ENCODE measurements around the gene DCANP1.

DCANP1 gene

DNA sequence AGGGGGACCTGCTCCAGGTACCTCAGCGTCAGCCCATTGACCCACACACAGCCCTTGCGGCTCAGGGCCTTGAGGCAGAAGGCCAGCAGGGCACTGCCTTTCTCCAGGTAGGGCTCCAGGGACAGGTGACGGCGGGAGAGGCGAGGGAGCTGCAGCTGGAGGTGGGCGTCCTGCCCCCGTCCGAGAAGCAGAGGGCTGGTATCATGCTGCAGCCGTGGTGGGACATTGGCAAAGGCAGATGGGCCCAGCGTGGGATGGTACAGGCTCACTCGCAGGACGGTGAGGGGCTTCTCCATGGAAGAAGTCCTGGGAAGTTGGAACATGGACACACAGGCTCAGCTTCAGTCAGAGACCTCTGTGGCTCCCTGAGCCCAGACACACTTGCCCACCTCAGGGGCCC, 2.5 kb upstream of the DCANP1 start:
- TF ChIP-seq POLR2AphosphoS5 (IDR thresholded peaks at IDR 0.05; ENCODE audit: borderline replicate concordance, low read depth, low read length): no peak
- TF ChIP-seq EZH2 (IDR thresholded peaks at IDR 0.05): no peak
- TF ChIP-seq FOXP2 (optimal IDR thresholded peaks at IDR 0.05; ENCODE audit: control extremely low read depth, extremely low read length, insufficient read depth): no peak
- no peak for DNase-seq (ENCODE audit: low read depth, low spot score)
- Histone ChIP-seq H3K9me3 (ENCODE audit: low read depth, low read length) (no peaks in the 10 kb centered on the region), H3K27ac (no peak overlapping the region), H3K9ac (ENCODE audit: insufficient read length) (no peak overlapping the region), H3K4me3 (no peak overlapping the region), H3K36me3 (ENCODE audit: insufficient read depth, low read length) (no peaks in the 10 kb centered on the region)

GRCh38 chr5:135448791-135449507, 1.8 kb upstream of the DCANP1 start:
- H3K9ac ChIP-seq (ENCODE audit: insufficient read length): no peak overlapping the region
- TF ChIP-seq EZH2 (IDR thresholded peaks at IDR 0.05): no peak
- TF ChIP-seq FOXP2 (optimal IDR thresholded peaks at IDR 0.05; ENCODE audit: control extremely low read depth, extremely low read length, insufficient read depth): no peak
- no peak for TF ChIP-seq POLR2AphosphoS5 (IDR thresholded peaks at IDR 0.05; ENCODE audit: borderline replicate concordance, low read depth, low read length)
- no peak overlapping the region for H3K27ac ChIP-seq
- no peak for DNase-seq (ENCODE audit: low read depth, low spot score)
- H3K9me3 ChIP-seq (ENCODE audit: low read depth, low read length): no peaks in the 10 kb centered on the region
- no peak overlapping the region for H3K4me3 ChIP-seq
- no peaks in the 10 kb centered on the region for H3K36me3 ChIP-seq (ENCODE audit: insufficient read depth, low read length)

- Histone ChIP-seq H3K36me3 (ENCODE audit: insufficient read depth, low read length) (no peaks in the 10 kb centered on the region), H3K27ac (no peak overlapping the region), H3K9me3 (ENCODE audit: low read depth, low read length) (no peaks in the 10 kb centered on the region), H3K9ac (ENCODE audit: insufficient read length) (no peak overlapping the region), H3K4me3 (no peak overlapping the region)
- TF ChIP-seq POLR2AphosphoS5 (IDR thresholded peaks at IDR 0.05; ENCODE audit: borderline replicate concordance, low read depth, low read length): no peak
- DNase-seq (ENCODE audit: low read depth, low spot score): no peak
Observed at GRCh38 chr5:135448071-135448739, 1.1 kb upstream of the DCANP1 start.

DNA sequence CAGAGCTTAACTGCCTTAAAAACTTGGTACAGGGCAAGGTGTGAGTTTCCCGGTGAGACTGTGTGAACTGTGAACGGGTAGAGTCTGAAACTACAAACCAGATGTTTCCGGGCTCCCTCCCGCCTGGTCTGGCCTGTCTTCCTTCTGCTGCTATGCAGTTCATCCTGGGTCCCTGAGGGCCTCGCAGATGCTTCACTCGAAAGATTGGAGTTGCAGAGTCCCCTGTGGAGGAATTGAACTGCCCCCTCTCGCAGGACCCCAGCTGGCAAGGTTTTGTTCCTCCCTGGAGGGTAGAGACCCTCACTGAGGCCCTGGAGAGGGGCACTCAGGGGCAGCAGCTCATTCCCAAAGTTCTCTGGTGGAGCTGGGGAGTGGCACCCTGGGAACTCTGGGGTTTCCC, 533 bp downstream of the DCANP1 start:
- no peaks in the 10 kb centered on the region for H3K36me3 ChIP-seq (ENCODE audit: insufficient read depth, low read length)
- H3K9me3 ChIP-seq (ENCODE audit: low read depth, low read length): no peaks in the 10 kb centered on the region
- no peak for DNase-seq (ENCODE audit: low read depth, low spot score)
- H3K9ac ChIP-seq (ENCODE audit: insufficient read length): no peak overlapping the region
- H3K27ac ChIP-seq: no peak overlapping the region
- TF ChIP-seq FOXP2 (optimal IDR thresholded peaks at IDR 0.05; ENCODE audit: control extremely low read depth, extremely low read length, insufficient read depth) (no peak), EZH2 (IDR thresholded peaks at IDR 0.05) (no peak), POLR2AphosphoS5 (IDR thresholded peaks at IDR 0.05; ENCODE audit: borderline replicate concordance, low read depth, low read length) (no peak)
- no peak overlapping the region for H3K4me3 ChIP-seq

DNA sequence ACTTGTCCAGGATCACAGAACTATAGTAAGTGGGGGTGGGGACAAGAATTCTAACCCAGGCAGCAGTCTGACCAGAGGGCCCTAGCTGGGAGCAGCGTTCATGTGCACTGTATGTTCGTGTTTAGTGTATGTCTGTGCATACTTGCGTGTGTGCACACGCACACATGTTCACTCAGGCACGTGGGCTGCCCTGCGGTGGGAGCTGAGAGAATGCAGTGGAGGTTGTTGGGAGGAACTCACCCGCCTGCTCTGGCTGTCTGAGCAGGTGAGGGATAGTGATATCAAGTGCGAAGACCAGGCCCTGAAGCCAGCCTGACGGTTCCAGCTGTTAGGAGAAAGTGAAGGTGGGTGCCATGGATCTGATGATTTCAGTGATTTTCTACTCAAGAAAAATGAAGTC, 942 bp downstream of the DCANP1 start:
- no peak overlapping the region for H3K4me3 ChIP-seq
- H3K9ac ChIP-seq (ENCODE audit: insufficient read length): no peak overlapping the region
- no peak for TF ChIP-seq POLR2AphosphoS5 (IDR thresholded peaks at IDR 0.05; ENCODE audit: borderline replicate concordance, low read depth, low read length)
- no peaks in the 10 kb centered on the region for H3K9me3 ChIP-seq (ENCODE audit: low read depth, low read length)
- no peaks in the 10 kb centered on the region for H3K36me3 ChIP-seq (ENCODE audit: insufficient read depth, low read length)
- no peak for DNase-seq (ENCODE audit: low read depth, low spot score)
- H3K27ac ChIP-seq: no peak overlapping the region

- H3K4me3 ChIP-seq: no peak overlapping the region
- H3K36me3 ChIP-seq (ENCODE audit: insufficient read depth, low read length): no peaks in the 10 kb centered on the region
- H3K9ac ChIP-seq (ENCODE audit: insufficient read length): no peak overlapping the region
- DNase-seq (ENCODE audit: low read depth, low spot score): no peak
- no peak for TF ChIP-seq FOXP2 (optimal IDR thresholded peaks at IDR 0.05; ENCODE audit: control extremely low read depth, extremely low read length, insufficient read depth)
- TF ChIP-seq POLR2AphosphoS5 (IDR thresholded peaks at IDR 0.05; ENCODE audit: borderline replicate concordance, low read depth, low read length): no peak
- no peak for TF ChIP-seq EZH2 (IDR thresholded peaks at IDR 0.05)
- H3K9me3 ChIP-seq (ENCODE audit: low read depth, low read length): no peaks in the 10 kb centered on the region
- H3K27ac ChIP-seq: no peak overlapping the region
Observed at GRCh38 chr5:135445306-135445985, 1.7 kb downstream of the DCANP1 start.

GRCh38 chr5:135444881-135445280, 2.3 kb downstream of the DCANP1 start:
- Histone ChIP-seq H3K27ac (no peak overlapping the region), H3K36me3 (ENCODE audit: insufficient read depth, low read length) (no peaks in the 10 kb centered on the region), H3K4me3 (no peak overlapping the region), H3K9me3 (ENCODE audit: low read depth, low read length) (no peaks in the 10 kb centered on the region), H3K9ac (ENCODE audit: insufficient read length) (no peak overlapping the region)
- no peak for DNase-seq (ENCODE audit: low read depth, low spot score)
- no peak for TF ChIP-seq FOXP2 (optimal IDR thresholded peaks at IDR 0.05; ENCODE audit: control extremely low read depth, extremely low read length, insufficient read depth)
- TF ChIP-seq POLR2AphosphoS5 (IDR thresholded peaks at IDR 0.05; ENCODE audit: borderline replicate concordance, low read depth, low read length): no peak
- TF ChIP-seq EZH2 (IDR thresholded peaks at IDR 0.05): no peak

DNA sequence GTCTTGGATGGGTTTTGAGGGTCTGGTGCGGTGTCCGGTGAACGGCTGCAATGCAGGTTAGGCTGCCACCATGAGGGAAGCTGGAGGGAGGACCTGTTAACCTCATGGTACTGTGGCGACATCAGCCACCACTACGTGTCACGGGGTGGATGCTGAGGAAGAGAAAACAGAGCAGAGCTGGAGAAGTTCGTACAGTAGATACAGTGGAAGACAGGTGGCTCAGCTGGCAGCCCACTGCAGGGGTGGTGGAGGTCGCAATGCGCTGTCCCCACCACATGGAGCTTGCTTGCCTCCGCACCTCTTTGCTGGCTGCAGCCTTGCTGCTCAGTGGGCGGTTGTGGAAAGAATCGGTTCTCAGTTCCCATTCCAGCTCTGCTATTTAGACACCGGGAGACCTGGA, 2.8 kb downstream of the DCANP1 start:
- no peak for DNase-seq (ENCODE audit: low read depth, low spot score)
- Histone ChIP-seq H3K4me3 (no peak overlapping the region), H3K27ac (no peak overlapping the region), H3K36me3 (ENCODE audit: insufficient read depth, low read length) (no peaks in the 10 kb centered on the region), H3K9me3 (ENCODE audit: low read depth, low read length) (no peaks in the 10 kb centered on the region), H3K9ac (ENCODE audit: insufficient read length) (no peak overlapping the region)
- TF ChIP-seq POLR2AphosphoS5 (IDR thresholded peaks at IDR 0.05; ENCODE audit: borderline replicate concordance, low read depth, low read length) (no peak), FOXP2 (optimal IDR thresholded peaks at IDR 0.05; ENCODE audit: control extremely low read depth, extremely low read length, insufficient read depth) (no peak), EZH2 (IDR thresholded peaks at IDR 0.05) (no peak)
